K562 (cell line): ENCODE data around the gene NECTIN1. TPM values are rescaled to one million over a fixed set of nuclear protein-coding genes. Genes with fewer than 3 reads are reported as not detected.

Source experiments
- CBFA2T2 ChIP-seq: fragments of 450-650 bp; conservative IDR thresholded peaks from 2 replicates; pipeline ENCODE4 v1.6.1; 2017; ENCODE audit warnings: mild to moderate bottlenecking
- DDX20 ChIP-seq: fragments of 450-650 bp; IDR thresholded peaks from 2 replicates; pipeline ENCODE4 v1.6.1; 2016; ENCODE audit warnings: missing genetic modification characterization, low read depth, mild to moderate bottlenecking, missing compliant biosample characterization, moderate library complexity
- EHMT2 ChIP-seq: fragments of 450-650 bp; IDR thresholded peaks from 2 replicates; pipeline ENCODE4 v1.6.1; 2018; ENCODE audit warnings: antibody characterized with exemption
- ETV1 ChIP-seq: fragments of 450-650 bp; conservative IDR thresholded peaks from 2 replicates; pipeline ENCODE4 v1.6.1; 2016; ENCODE audit warnings: missing genetic modification characterization, control low read depth, low read depth, missing compliant biosample characterization
- PCBP1 ChIP-seq: fragments of 200-400 bp; formaldehyde crosslinking; IDR thresholded peaks from 2 replicates; pipeline ENCODE4 v1.6.1; 2018; ENCODE audit warnings: mild to moderate bottlenecking, low read depth, low read length; ENCODE audit not compliant: poor library complexity, severe bottlenecking
- PHB2 ChIP-seq: fragments of 450-650 bp; IDR thresholded peaks from 2 replicates; pipeline ENCODE4 v1.6.1; 2017; ENCODE audit warnings: low read depth
- PML ChIP-seq: IDR thresholded peaks from 2 replicates; pipeline ENCODE4 v1.6.1; 2012; ENCODE audit warnings: low read length, inconsistent platforms
- PYGO2 ChIP-seq: fragments of 450-650 bp; IDR thresholded peaks from 2 replicates; pipeline ENCODE4 v1.6.1; 2016; ENCODE audit warnings: mild to moderate bottlenecking, missing genetic modification characterization, moderate library complexity, missing compliant biosample characterization
- RAD51 ChIP-seq: fragments of 450-650 bp; IDR thresholded peaks from 2 replicates; pipeline ENCODE4 v1.7.1; 2016; ENCODE audit warnings: low read depth, mild to moderate bottlenecking, borderline replicate concordance
- SRSF3 ChIP-seq: fragments of 200-400 bp; formaldehyde crosslinking; IDR thresholded peaks from 2 replicates; pipeline ENCODE4 v1.6.1; 2016; ENCODE audit warnings: mild to moderate bottlenecking, low read length, moderate library complexity; ENCODE audit not compliant: insufficient read depth
- TAF15 ChIP-seq: fragments of 200-400 bp; formaldehyde crosslinking; IDR thresholded peaks from 2 replicates; pipeline ENCODE4 v1.6.1; 2017; ENCODE audit warnings: mild to moderate bottlenecking, low read depth, low read length, moderate library complexity
- ZNF274 ChIP-seq: IDR thresholded peaks from 2 replicates; pipeline ENCODE4 v1.6.1; 2011; ENCODE audit warnings: low read depth, mild to moderate bottlenecking, low read length, moderate library complexity, borderline replicate concordance
- polyA plus RNA-seq, 8 experiments: library from polyadenylated mRNA; depleted of rRNA in 4 of 8; stranded (reverse) in 5 of 8; unstranded in 3 of 8; fragments of >200 nt; fragmentation: Nextera tagmentation in 2 of 8; fragmentation: Illumina TruSeq in 1 of 8; extraction: Ambion mirVana in 2 of 8; extraction: Trizol in 1 of 8; gene quantifications; 2 replicates each; pipeline versions ENCODE4 v1.2.1 to v1.2.3, GENCODE V29; 2011 to 2014; ENCODE audit warnings: inconsistent platforms in 1 of 8, missing spikeins in 1 of 8
- total RNA-seq, 7 experiments: library from RNA; depleted of rRNA in 6 of 7; stranded (reverse); fragments of >200 nt in 6 of 7; fragmentation: Illumina TruSeq in 2 of 7; extraction: Trizol in 2 of 7; gene quantifications; 2 replicates each; pipeline versions ENCODE4 v1.2.1 to v1.2.3, GENCODE V29; 2011 to 2021; ENCODE audit warnings: low replicate concordance in 1 of 7
- TF ChIP-seq, protein P1 (sequence below): fragments of 250-450 bp; sonication (Bioruptor Pico); IDR thresholded peaks from 2 replicates; pipeline ENCODE4 v1.8.0; 2022; ENCODE audit warnings: inconsistent platforms, mild to moderate bottlenecking, moderate library complexity, borderline replicate concordance
- TF ChIP-seq, protein P2 (sequence below), 2 experiments: fragments of 450-650 bp in 1 of 2; sonication (generic) in 1 of 2; formaldehyde crosslinking in 1 of 2; IDR thresholded peaks in 1 of 2; conservative IDR thresholded peaks in 1 of 2; 2 replicates each; pipeline versions ENCODE4 v1.6.1 to v1.8.1; 2016 to 2023; ENCODE audit warnings: mild to moderate bottlenecking in 2 of 2, moderate library complexity in 2 of 2, inconsistent platforms in 1 of 2, missing genetic modification reagents in 1 of 2
- TF ChIP-seq, protein P3 (sequence below): fragments of 450-650 bp; IDR thresholded peaks from 2 replicates; pipeline ENCODE4 v1.7.1; 2018; ENCODE audit warnings: mild to moderate bottlenecking, low read depth; ENCODE audit not compliant: partially characterized antibody
- TF ChIP-seq, protein P4 (sequence below): sonication (generic); formaldehyde crosslinking; IDR thresholded peaks from 2 replicates; pipeline ENCODE4 v1.9.0; 2022; ENCODE audit warnings: mild to moderate bottlenecking, missing genetic modification reagents
- TF ChIP-seq, protein P5 (sequence below): IDR thresholded peaks from 2 replicates; pipeline ENCODE4 v1.6.1; 2016; ENCODE audit warnings: missing genetic modification characterization, missing compliant biosample characterization

Gene NECTIN1
- total and polyA plus RNA-seq, 9 of the 15 experiments (the other 6 are each of a cell fraction or from before 2014, with no cell fraction given), result 0.09 to 0.53 (median 0.23) TPM; not detected in 2

DNA sequence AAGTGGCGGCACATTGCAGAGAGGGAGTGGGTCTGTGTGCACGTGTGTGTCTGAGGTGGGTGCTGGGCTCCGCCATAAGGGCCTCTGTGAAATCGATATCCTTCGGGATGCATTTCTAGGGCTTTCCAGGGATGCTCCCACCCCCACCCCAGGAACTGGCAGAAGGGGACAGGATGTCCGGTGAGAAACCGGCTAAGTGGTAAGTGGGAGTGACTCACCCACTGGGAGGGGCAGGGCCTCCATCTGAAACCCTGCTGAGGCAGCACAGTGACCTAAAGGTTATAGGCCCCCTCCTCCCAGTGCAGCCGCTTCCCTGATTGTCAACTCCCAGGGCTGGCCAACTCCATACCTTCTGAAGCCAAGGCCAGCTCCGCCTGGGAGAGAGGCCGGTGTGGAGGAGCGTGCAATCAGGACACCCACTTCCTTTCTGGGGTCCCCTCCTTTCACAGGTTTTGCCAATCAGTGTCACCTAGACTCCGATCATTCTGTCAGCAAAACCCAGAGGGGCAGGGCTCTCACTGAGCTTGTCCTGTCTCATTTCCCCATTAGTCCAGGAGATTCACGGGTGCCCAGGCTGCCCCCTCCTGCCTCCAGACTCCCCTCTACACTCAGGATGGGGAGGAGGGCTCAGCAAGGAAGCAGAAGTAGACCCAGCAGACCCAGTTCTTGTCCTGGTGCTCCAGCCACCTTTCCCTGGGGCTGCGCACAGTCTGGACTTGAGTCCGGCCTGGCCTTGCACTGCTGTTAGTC, 44.5 kb downstream of the NECTIN1 start (continued):
- TF ChIP-seq, protein P1, sequence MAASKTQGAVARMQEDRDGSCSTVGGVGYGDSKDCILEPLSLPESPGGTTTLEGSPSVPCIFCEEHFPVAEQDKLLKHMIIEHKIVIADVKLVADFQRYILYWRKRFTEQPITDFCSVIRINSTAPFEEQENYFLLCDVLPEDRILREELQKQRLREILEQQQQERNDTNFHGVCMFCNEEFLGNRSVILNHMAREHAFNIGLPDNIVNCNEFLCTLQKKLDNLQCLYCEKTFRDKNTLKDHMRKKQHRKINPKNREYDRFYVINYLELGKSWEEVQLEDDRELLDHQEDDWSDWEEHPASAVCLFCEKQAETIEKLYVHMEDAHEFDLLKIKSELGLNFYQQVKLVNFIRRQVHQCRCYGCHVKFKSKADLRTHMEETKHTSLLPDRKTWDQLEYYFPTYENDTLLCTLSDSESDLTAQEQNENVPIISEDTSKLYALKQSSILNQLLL (CRISPR knock-in tag), result no peak
- TF ChIP-seq ETV1 (tag) (0 out of 2 replicates have a peak, but pooled peaks have one; percentile 30), EHMT2 (no peak), PCBP1 (no peak), TAF15 (no peak), RAD51 (no peak), PHB2 (no peak), SRSF3 (no peak), PML (no peak), ZNF274 (no peak), DDX20 (tag) (no peak), CBFA2T2 (no peak), PYGO2 (tag) (no peak)
- TF ChIP-seq, protein P2, sequence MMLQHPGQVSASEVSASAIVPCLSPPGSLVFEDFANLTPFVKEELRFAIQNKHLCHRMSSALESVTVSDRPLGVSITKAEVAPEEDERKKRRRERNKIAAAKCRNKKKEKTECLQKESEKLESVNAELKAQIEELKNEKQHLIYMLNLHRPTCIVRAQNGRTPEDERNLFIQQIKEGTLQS (IDR thresholded peaks at IDR 0.05), result peak; percentile 49; the same call in 1 of the 2 replicates
- TF ChIP-seq, protein P2 (CRISPR knock-in tag; conservative IDR thresholded peaks at IDR 0.05), result no peak
- TF ChIP-seq, protein P3, sequence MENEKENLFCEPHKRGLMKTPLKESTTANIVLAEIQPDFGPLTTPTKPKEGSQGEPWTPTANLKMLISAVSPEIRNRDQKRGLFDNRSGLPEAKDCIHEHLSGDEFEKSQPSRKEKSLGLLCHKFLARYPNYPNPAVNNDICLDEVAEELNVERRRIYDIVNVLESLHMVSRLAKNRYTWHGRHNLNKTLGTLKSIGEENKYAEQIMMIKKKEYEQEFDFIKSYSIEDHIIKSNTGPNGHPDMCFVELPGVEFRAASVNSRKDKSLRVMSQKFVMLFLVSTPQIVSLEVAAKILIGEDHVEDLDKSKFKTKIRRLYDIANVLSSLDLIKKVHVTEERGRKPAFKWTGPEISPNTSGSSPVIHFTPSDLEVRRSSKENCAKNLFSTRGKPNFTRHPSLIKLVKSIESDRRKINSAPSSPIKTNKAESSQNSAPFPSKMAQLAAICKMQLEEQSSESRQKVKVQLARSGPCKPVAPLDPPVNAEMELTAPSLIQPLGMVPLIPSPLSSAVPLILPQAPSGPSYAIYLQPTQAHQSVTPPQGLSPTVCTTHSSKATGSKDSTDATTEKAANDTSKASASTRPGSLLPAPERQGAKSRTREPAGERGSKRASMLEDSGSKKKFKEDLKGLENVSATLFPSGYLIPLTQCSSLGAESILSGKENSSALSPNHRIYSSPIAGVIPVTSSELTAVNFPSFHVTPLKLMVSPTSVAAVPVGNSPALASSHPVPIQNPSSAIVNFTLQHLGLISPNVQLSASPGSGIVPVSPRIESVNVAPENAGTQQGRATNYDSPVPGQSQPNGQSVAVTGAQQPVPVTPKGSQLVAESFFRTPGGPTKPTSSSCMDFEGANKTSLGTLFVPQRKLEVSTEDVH, result no peak
- TF ChIP-seq, protein P4, sequence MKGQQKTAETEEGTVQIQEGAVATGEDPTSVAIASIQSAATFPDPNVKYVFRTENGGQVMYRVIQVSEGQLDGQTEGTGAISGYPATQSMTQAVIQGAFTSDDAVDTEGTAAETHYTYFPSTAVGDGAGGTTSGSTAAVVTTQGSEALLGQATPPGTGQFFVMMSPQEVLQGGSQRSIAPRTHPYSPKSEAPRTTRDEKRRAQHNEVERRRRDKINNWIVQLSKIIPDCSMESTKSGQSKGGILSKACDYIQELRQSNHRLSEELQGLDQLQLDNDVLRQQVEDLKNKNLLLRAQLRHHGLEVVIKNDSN (CRISPR knock-in tag), result no peak
- TF ChIP-seq, protein P5, sequence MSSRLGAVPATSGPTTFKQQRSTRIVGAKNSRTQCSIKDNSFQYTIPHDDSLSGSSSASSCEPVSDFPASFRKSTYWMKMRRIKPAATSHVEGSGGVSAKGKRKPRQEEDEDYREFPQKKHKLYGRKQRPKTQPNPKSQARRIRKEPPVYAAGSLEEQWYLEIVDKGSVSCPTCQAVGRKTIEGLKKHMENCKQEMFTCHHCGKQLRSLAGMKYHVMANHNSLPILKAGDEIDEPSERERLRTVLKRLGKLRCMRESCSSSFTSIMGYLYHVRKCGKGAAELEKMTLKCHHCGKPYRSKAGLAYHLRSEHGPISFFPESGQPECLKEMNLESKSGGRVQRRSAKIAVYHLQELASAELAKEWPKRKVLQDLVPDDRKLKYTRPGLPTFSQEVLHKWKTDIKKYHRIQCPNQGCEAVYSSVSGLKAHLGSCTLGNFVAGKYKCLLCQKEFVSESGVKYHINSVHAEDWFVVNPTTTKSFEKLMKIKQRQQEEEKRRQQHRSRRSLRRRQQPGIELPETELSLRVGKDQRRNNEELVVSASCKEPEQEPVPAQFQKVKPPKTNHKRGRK (tag), result no peak
